Fibroblast of skin of right quadriceps (primary cell): ENCODE results near the gene PKDCC.
"Not testable (repeated sequence)": the region's sequence is repeated elsewhere in the genome, so short reads cannot be mapped to it uniquely, and the experiment has no call there.

ENCODE experiments used
- DNase-seq: peaks from one replicate; pipeline ENCODE4 v3.0.0-alpha.2; 2013

PKDCC gene

GRCh38 chr2:42050703-42051542 lies 3.1 kb downstream of the PKDCC start:
- DNase-seq, result no peak

- DNase-seq, result no peak
Measured at GRCh38 chr2:42051543-42052235, 3.9 kb downstream of the PKDCC start.

- DNase-seq, result no peak
Measured at GRCh38 chr2:42052702-42053481, 5.1 kb downstream of the PKDCC start.

GRCh38 chr2:42053482-42053790 lies 5.6 kb downstream of the PKDCC start:
- no peak for DNase-seq

GRCh38 chr2:42053791-42054701 lies 6.2 kb downstream of the PKDCC start:
- no peak for DNase-seq

GRCh38 chr2:42054714-42055430 lies 7.1 kb downstream of the PKDCC start:
- no peak for DNase-seq

GRCh38 chr2:42055573-42056514 lies 8.0 kb downstream of the PKDCC start:
- DNase-seq, result no peak

GRCh38 chr2:42057159-42057901 lies 9.5 kb downstream of the PKDCC start:
- no peak for DNase-seq

GRCh38 chr2:42057902-42058450 lies 10.2 kb downstream of the PKDCC start:
- DNase-seq, result no peak

- DNase-seq, result no peak
Measured at GRCh38 chr2:42059261-42059898, 11.6 kb downstream of the PKDCC start.

GRCh38 chr2:42060028-42060427 lies 12.2 kb downstream of the PKDCC start:
- DNase-seq, result no peak

- DNase-seq, result no peak
Measured at GRCh38 chr2:42060718-42061619, 13.1 kb downstream of the PKDCC start.

GRCh38 chr2:42061839-42062238 lies 14.0 kb downstream of the PKDCC start:
- no peak for DNase-seq

GRCh38 chr2:42063431-42064171 lies 15.8 kb downstream of the PKDCC start:
- peak; percentile 88 for DNase-seq

GRCh38 chr2:42064417-42064942 lies 16.7 kb downstream of the PKDCC start:
- peak; percentile 78 for DNase-seq

- DNase-seq, result not testable (repeated sequence)
Measured at GRCh38 chr2:42065753-42066152, 17.9 kb downstream of the PKDCC start.

GRCh38 chr2:42067001-42067400 lies 19.2 kb downstream of the PKDCC start:
- not testable (repeated sequence) for DNase-seq
